Caco-2 (cell line): ENCODE results near the gene PLEK. TPM values are rescaled to one million over a fixed set of nuclear protein-coding genes. Genes with fewer than 3 reads are reported as not detected.

Source experiments
- BruUV-seq: library from RNA; stranded (reverse); fragments of 400-500 nt; replicated peaks from 2 replicates; lab custom pipeline; 2021; lab: Mats Ljungman, UMichigan
- CTCF ChIA-PET: fragments of 300-600 bp; sonication (Branson Sonifier 250); formaldehyde crosslinking; loops from one replicate; lab custom pipeline; 2022; ENCODE audit warnings: antibody characterized with exemption; lab: Charles Lee
- POLR2A ChIA-PET: fragments of 300-600 bp; sonication (Branson Sonifier 250); formaldehyde crosslinking; loops from one replicate; lab custom pipeline; 2022; ENCODE audit warnings: antibody characterized with exemption; lab: Charles Lee
- DNase-seq, 2 experiments: peaks; one replicate each; pipeline versions ENCODE4 v3.0.0 to v3.0.0-alpha.2; 2020 to 2022
- H3K27me3 ChIP-seq: replicated peaks from 2 replicates; pipeline ENCODE4 v1.6.0; 2011; ENCODE audit warnings: low read length; ENCODE audit not compliant: control insufficient read depth, insufficient read depth
- H3K36me3 ChIP-seq: 2 replicates; pipeline ENCODE4 v1.5.1; 2011; ENCODE audit warnings: low read length; ENCODE audit not compliant: control insufficient read depth, insufficient read depth
- H3K4me1 ChIP-seq: fragments of 250-450 bp; sonication (Bioruptor Pico); 2 replicates; pipeline ENCODE4 v1.5.1; 2020; ENCODE audit warnings: mild to moderate bottlenecking
- H3K4me3 ChIP-seq: 2 replicates; pipeline ENCODE4 v1.5.1; 2011; ENCODE audit warnings: low read depth, mild to moderate bottlenecking, control low read depth, low read length
- H3K9me3 ChIP-seq: fragments of 250-450 bp; sonication (Bioruptor Pico); 2 replicates; pipeline ENCODE4 v1.5.1; 2020; ENCODE audit warnings: mild to moderate bottlenecking, moderate library complexity
- H3K27ac Mint-ChIP-seq: one replicate; pipeline ENCODE4 v1.8.0; 2022; ENCODE audit warnings: mixed read lengths; ENCODE audit not compliant: unreplicated experiment
- H3K27me3 Mint-ChIP-seq: one replicate; pipeline ENCODE4 v1.8.0; 2022; ENCODE audit warnings: mixed read lengths; ENCODE audit not compliant: insufficient read depth, unreplicated experiment
- H3K36me3 Mint-ChIP-seq: one replicate; pipeline ENCODE4 v1.8.0; 2022; ENCODE audit warnings: mild to moderate bottlenecking, mixed read lengths; ENCODE audit not compliant: insufficient read depth, unreplicated experiment
- H3K4me1 Mint-ChIP-seq: one replicate; pipeline ENCODE4 v1.8.0; 2022; ENCODE audit warnings: low read depth, mixed read lengths; ENCODE audit not compliant: unreplicated experiment
- H3K4me3 Mint-ChIP-seq: one replicate; pipeline ENCODE4 v1.8.0; 2022; ENCODE audit warnings: mild to moderate bottlenecking, moderate library complexity, mixed read lengths; ENCODE audit not compliant: unreplicated experiment
- H3K9me3 Mint-ChIP-seq: one replicate; pipeline ENCODE4 v1.8.0; 2022; ENCODE audit warnings: mixed read lengths; ENCODE audit not compliant: unreplicated experiment
- CTCF ChIP-seq, 2 experiments: fragments of 200-600 bp in 1 of 2; IDR thresholded peaks; 1 replicate in 1 of 2; 2 replicates in 1 of 2; pipeline versions ENCODE4 v1.5.1 to v1.8.0; 2011 to 2022; ENCODE audit warnings: antibody characterized with exemption in 1 of 2, control low read depth in 1 of 2, inconsistent platforms in 1 of 2, low read depth in 1 of 2, low read length in 1 of 2, mild to moderate bottlenecking in 1 of 2, moderate library complexity in 1 of 2; ENCODE audit not compliant: insufficient read depth in 1 of 2, severe bottlenecking in 1 of 2, unreplicated experiment in 1 of 2
- intact Hi-C: fragments of 100-400 bp; cut with micrococcal nuclease; formaldehyde crosslinking; loops from one replicate; pipeline ENCODE4 v1.10.0; 2022; ENCODE audit not compliant: unreplicated experiment
- total RNA-seq: library from RNA; stranded (reverse); gene quantifications from 2 replicates; pipeline ENCODE4 v1.2.3, GENCODE V29; 2022

Gene PLEK
- total RNA-seq, 1 experiment from 2014 or later: not detected

- Mint-ChIP-seq H3K27me3 (peaks cover 26% of the 10 kb centered on the region), H3K36me3 (no peaks in the 10 kb centered on the region), H3K27ac (no peak overlapping the region), H3K9me3 (peaks cover 15% of the 10 kb centered on the region), H3K4me1 (no peaks in the 10 kb centered on the region), H3K4me3 (no peak overlapping the region)
- DNase-seq: no peak
- intact Hi-C loops: no loop called here
- Histone ChIP-seq H3K9me3 (no peaks in the 10 kb centered on the region), H3K36me3 (no peaks in the 10 kb centered on the region), H3K27me3 (no peaks in the 10 kb centered on the region; the same call in 1 of the 2 replicates), H3K4me1 (no peaks in the 10 kb centered on the region), H3K4me3 (no peak overlapping the region)
- no TSS peak for BruUV-seq
- ChIA-PET POLR2A (no interaction called here), CTCF (no interaction called here)
- TF ChIP-seq CTCF (IDR thresholded peaks at IDR 0.05; ENCODE audit: insufficient read depth in 1 of 2, low read depth in 1 of 2, low read length in 1 of 2, severe bottlenecking in 1 of 2, unreplicated experiment in 1 of 2): no peak
These were observed 46.5 kb downstream of the PLEK start for GRCh38 chr2:68411397-68412126.

- H3K4me1 Mint-ChIP-seq: no peaks in the 10 kb centered on the region
- no peaks in the 10 kb centered on the region; the same call in 1 of the 2 replicates for H3K27me3 ChIP-seq
- H3K4me3 Mint-ChIP-seq: no peak overlapping the region
- H3K36me3 ChIP-seq: no peaks in the 10 kb centered on the region
- no peak overlapping the region for H3K4me3 ChIP-seq
- POLR2A ChIA-PET: no interaction called here
- intact Hi-C loops: no loop called here
- peaks cover 23% of the 10 kb centered on the region for H3K27me3 Mint-ChIP-seq
- peaks cover 9% of the 10 kb centered on the region for H3K9me3 Mint-ChIP-seq
- H3K4me1 ChIP-seq: no peaks in the 10 kb centered on the region
- BruUV-seq: no TSS peak
- TF ChIP-seq CTCF (IDR thresholded peaks at IDR 0.05; ENCODE audit: insufficient read depth in 1 of 2, low read depth in 1 of 2, low read length in 1 of 2, severe bottlenecking in 1 of 2, unreplicated experiment in 1 of 2): no peak
- H3K9me3 ChIP-seq: no peaks in the 10 kb centered on the region
- CTCF ChIA-PET: no interaction called here
- H3K27ac Mint-ChIP-seq: no peak overlapping the region
- no peak for DNase-seq
- H3K36me3 Mint-ChIP-seq: no peaks in the 10 kb centered on the region
These were observed 47.2 kb downstream of the PLEK start for GRCh38 chr2:68412127-68412819.

- H3K4me1 Mint-ChIP-seq: no peaks in the 10 kb centered on the region
- CTCF ChIA-PET: no interaction called here
- no peak overlapping the region for H3K27ac Mint-ChIP-seq
- POLR2A ChIA-PET: no interaction called here
- Histone ChIP-seq H3K36me3 (no peaks in the 10 kb centered on the region), H3K9me3 (no peaks in the 10 kb centered on the region), H3K4me3 (no peak overlapping the region), H3K4me1 (no peaks in the 10 kb centered on the region), H3K27me3 (no peaks in the 10 kb centered on the region; the same call in 1 of the 2 replicates)
- no peak overlapping the region for H3K4me3 Mint-ChIP-seq
- H3K9me3 Mint-ChIP-seq: peaks cover under 1% of the 10 kb centered on the region
- no TSS peak for BruUV-seq
- DNase-seq: no peak
- H3K36me3 Mint-ChIP-seq: no peaks in the 10 kb centered on the region
- no peak for TF ChIP-seq CTCF (IDR thresholded peaks at IDR 0.05; ENCODE audit: insufficient read depth in 1 of 2, low read depth in 1 of 2, low read length in 1 of 2, severe bottlenecking in 1 of 2, unreplicated experiment in 1 of 2)
- peaks cover 22% of the 10 kb centered on the region for H3K27me3 Mint-ChIP-seq
- intact Hi-C loops: no loop called here
These were observed 48.4 kb downstream of the PLEK start for GRCh38 chr2:68413466-68413865.
